Sigmoid colon (tissue), 7 donors: ENCODE results near the gene DIP2C. TPM values are rescaled to one million over a fixed set of nuclear protein-coding genes. Genes with fewer than 3 reads are reported as not detected.
"Not testable (repeated sequence)": the region's sequence is repeated elsewhere in the genome, so short reads cannot be mapped to it uniquely, and the experiment has no call there.

Experiments used
- DNase-seq: peaks from one replicate; pipeline ENCODE4 v3.0.0-alpha.2; 2019
- H3K27ac ChIP-seq, 4 donors: fragments of 200-600 bp; sonication (generic); one replicate each; pipeline ENCODE4 v1.5.1; 2016 to 2019; ENCODE audit warnings: mild to moderate bottlenecking in 1 of 4
- H3K27me3 ChIP-seq, 3 donors: fragments of 200-600 bp; sonication (generic); one replicate each; pipeline ENCODE4 v1.5.1; 2019; ENCODE audit warnings: mild to moderate bottlenecking in 1 of 3
- H3K36me3 ChIP-seq, 4 donors: fragments of 200-600 bp; sonication (generic); one replicate each; pipeline ENCODE4 v1.5.1; 2016 to 2019
- H3K4me1 ChIP-seq, 4 donors: fragments of 200-600 bp; sonication (generic); one replicate each; pipeline ENCODE4 v1.5.1; 2017 to 2019
- H3K4me3 ChIP-seq, 4 donors: fragments of 200-600 bp; sonication (generic); one replicate each; pipeline ENCODE4 v1.5.1; 2017 to 2019; ENCODE audit warnings: mild to moderate bottlenecking in 2 of 4, moderate library complexity in 1 of 4
- H3K9me3 ChIP-seq, 4 donors: fragments of 200-600 bp in 3 of 4; sonication (generic) in 3 of 4; one replicate each; pipeline versions ENCODE4 v1.5.1 to v1.6.1; 2013 to 2019
- EP300 ChIP-seq, 4 donors: sonication (generic); formaldehyde crosslinking; IDR thresholded peaks; one replicate each; pipeline ENCODE4 v1.6.1; 2017; ENCODE audit warnings: antibody characterized with exemption in 4 of 4
- POLR2A ChIP-seq, 2 donors: fragments of 450-650 bp; IDR thresholded peaks; one replicate each; pipeline ENCODE4 v1.6.1; 2016; ENCODE audit warnings: antibody characterized with exemption in 2 of 2, mild to moderate bottlenecking in 2 of 2, moderate library complexity in 2 of 2
- POLR2AphosphoS5 ChIP-seq, 4 donors: sonication (generic); formaldehyde crosslinking; IDR thresholded peaks; one replicate each; pipeline ENCODE4 v1.6.1; 2017; ENCODE audit warnings: antibody characterized with exemption in 4 of 4
- WGBS, 2 donors: extraction: QIAGEN DNeasy Blood & Tissue Kit; methylation state at CpG; one replicate each; pipeline ENCODE4 v1.1.7; 2013; 5-methylcytosine and 5-hydroxymethylcytosine counted together
- intact Hi-C: fragments of 100-400 bp; cut with DNase I; formaldehyde crosslinking; loops from one replicate; pipeline ENCODE4 v1.15.1; 2023
- polyA plus RNA-seq, 3 donors: library from polyadenylated mRNA; stranded (reverse); fragments of 200-250 nt; gene quantifications; one replicate each; pipeline ENCODE4 v1.2.3, GENCODE V29; 2013
- total RNA-seq, 4 donors: library from RNA; depleted of rRNA; stranded (reverse); fragments of >200 nt; gene quantifications; one replicate each; pipeline ENCODE4 v1.1.0, GENCODE V29; 2016
- TF ChIP-seq, protein P1 (sequence below), 4 experiments: fragments of 450-650 bp in 3 of 4; fragments of 200-600 bp in 1 of 4; IDR thresholded peaks; one replicate each; pipeline ENCODE4 v1.5.1; 2016 to 2019; ENCODE audit warnings: antibody characterized with exemption in 4 of 4, mild to moderate bottlenecking in 3 of 4, moderate library complexity in 2 of 4
- donor health status: healthy with polysubstance abuse.
- donor health status: Bipolar disorder and iron deficiency.
- donor health status: healthy.

DIP2C gene
- total and polyA plus RNA-seq, 7 donors: 1.8 to 67.9 (median 42.1) TPM

DNA sequence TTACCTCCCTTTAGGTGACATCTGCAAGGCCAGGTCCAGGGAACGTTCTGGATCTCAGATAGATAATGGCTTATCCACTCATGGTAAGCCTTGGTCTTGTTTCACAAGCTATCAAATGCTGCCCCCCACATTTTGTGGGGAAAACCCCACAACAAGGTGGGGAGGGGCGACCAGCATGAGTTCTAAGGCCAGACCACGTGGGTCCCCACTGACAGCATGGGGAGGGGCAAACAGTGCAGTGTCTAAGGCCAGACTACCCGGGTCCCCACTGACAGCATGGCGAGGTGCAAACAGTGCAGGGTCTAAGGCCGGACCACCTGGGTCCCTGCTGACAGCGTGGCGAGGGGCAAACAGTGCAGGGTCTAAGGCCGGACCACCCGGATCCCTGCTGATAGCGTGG, 102.8 kb downstream of the DIP2C start:
- Histone ChIP-seq H3K4me1 (peaks cover 0 to 62% (median 48%) of the 10 kb centered on the region in 4 donors), H3K4me3 (no peak overlapping the region), H3K36me3 (no peaks in the 10 kb centered on the region), H3K27ac (no peak overlapping the region), H3K27me3 (no peaks in the 10 kb centered on the region), H3K9me3 (no peaks in the 10 kb centered on the region)
- DNase-seq: no peak
- TF ChIP-seq, protein P1, sequence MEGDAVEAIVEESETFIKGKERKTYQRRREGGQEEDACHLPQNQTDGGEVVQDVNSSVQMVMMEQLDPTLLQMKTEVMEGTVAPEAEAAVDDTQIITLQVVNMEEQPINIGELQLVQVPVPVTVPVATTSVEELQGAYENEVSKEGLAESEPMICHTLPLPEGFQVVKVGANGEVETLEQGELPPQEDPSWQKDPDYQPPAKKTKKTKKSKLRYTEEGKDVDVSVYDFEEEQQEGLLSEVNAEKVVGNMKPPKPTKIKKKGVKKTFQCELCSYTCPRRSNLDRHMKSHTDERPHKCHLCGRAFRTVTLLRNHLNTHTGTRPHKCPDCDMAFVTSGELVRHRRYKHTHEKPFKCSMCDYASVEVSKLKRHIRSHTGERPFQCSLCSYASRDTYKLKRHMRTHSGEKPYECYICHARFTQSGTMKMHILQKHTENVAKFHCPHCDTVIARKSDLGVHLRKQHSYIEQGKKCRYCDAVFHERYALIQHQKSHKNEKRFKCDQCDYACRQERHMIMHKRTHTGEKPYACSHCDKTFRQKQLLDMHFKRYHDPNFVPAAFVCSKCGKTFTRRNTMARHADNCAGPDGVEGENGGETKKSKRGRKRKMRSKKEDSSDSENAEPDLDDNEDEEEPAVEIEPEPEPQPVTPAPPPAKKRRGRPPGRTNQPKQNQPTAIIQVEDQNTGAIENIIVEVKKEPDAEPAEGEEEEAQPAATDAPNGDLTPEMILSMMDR (IDR thresholded peaks at IDR 0.05): no peak
- TF ChIP-seq EP300 (IDR thresholded peaks at IDR 0.05) (no peak), POLR2A (IDR thresholded peaks at IDR 0.05) (no peak), POLR2AphosphoS5 (IDR thresholded peaks at IDR 0.05) (no peak)
- intact Hi-C loops: loop anchor here (10.0 kb wide), 1 partner anchor 198 kb away; no protein-coding TSS in a partner anchor
- 92 to 93% methylated on average over 11 of the region's 11 CpGs for WGBS, 2 donors

DNA sequence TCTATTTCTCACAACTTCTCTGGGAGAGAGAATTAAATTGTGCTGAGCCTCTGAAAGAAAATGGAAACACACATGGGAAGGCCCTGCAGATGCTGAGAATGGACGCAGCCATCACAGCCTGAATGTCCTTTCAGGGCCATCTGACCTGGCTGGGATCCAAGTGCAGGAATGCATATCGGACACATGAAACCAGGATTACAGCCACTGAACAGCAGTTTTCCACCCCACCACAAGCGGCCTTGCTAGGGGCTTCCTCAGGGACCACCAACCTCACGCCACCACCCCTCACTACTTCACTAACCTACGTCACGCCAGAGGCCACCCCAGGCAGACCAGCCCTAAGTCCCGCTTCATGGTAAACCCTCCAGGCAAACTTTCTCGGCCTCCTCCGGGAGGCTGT, 103.3 kb downstream of the DIP2C start:
- 94 to 96% methylated on average over 9 of the region's 9 CpGs for WGBS, 2 donors
- H3K4me3 ChIP-seq: no peak overlapping the region
- H3K9me3 ChIP-seq: no peaks in the 10 kb centered on the region
- TF ChIP-seq POLR2AphosphoS5 (IDR thresholded peaks at IDR 0.05) (no peak), EP300 (IDR thresholded peaks at IDR 0.05) (no peak), POLR2A (IDR thresholded peaks at IDR 0.05) (no peak)
- TF ChIP-seq, protein P1 (IDR thresholded peaks at IDR 0.05): no peak
- no peaks in the 10 kb centered on the region for H3K36me3 ChIP-seq
- peaks cover 0 to 67% (median 53%) of the 10 kb centered on the region in 4 donors for H3K4me1 ChIP-seq
- intact Hi-C loops: loop anchor here (10.0 kb wide), 1 partner anchor 199 kb away; no protein-coding TSS in a partner anchor
- H3K27ac ChIP-seq: no peak overlapping the region
- DNase-seq: no peak
- H3K27me3 ChIP-seq: no peaks in the 10 kb centered on the region

DNA sequence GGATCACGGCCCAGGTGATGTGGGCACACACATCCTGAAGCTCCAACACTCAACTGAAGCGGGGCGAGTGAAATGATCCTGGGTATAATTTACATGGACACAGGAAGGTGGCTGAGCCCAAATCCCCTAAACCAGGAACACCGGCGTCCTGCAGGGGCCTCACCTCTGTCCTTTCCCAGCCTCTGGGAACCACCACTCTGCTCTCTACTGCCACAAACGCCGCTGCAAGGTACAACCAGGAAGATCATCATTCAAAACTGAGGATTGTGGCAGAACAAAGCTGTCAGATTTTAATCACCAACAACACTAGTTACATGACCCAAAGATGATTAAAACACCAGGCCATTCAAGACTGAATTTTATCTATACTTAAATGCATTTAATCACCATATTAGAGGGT, 104.0 kb downstream of the DIP2C start:
- intact Hi-C loops: loop anchor here (10.0 kb wide), 1 partner anchor 199 kb away; no protein-coding TSS in a partner anchor
- H3K27ac ChIP-seq: peak overlapping the region in 1 of 4 donors; percentile 19
- H3K27me3 ChIP-seq: no peaks in the 10 kb centered on the region
- no peak overlapping the region for H3K4me3 ChIP-seq
- peaks cover 0 to 71% (median 58%) of the 10 kb centered on the region in 4 donors for H3K4me1 ChIP-seq
- TF ChIP-seq, protein P1 (IDR thresholded peaks at IDR 0.05): no peak
- no peak for TF ChIP-seq POLR2AphosphoS5 (IDR thresholded peaks at IDR 0.05)
- no peak for TF ChIP-seq POLR2A (IDR thresholded peaks at IDR 0.05)
- no peak for TF ChIP-seq EP300 (IDR thresholded peaks at IDR 0.05)
- DNase-seq: no peak
- 92 to 93% methylated on average over 7 of the region's 7 CpGs for WGBS, 2 donors
- no peaks in the 10 kb centered on the region for H3K36me3 ChIP-seq
- H3K9me3 ChIP-seq: no peaks in the 10 kb centered on the region

DNA sequence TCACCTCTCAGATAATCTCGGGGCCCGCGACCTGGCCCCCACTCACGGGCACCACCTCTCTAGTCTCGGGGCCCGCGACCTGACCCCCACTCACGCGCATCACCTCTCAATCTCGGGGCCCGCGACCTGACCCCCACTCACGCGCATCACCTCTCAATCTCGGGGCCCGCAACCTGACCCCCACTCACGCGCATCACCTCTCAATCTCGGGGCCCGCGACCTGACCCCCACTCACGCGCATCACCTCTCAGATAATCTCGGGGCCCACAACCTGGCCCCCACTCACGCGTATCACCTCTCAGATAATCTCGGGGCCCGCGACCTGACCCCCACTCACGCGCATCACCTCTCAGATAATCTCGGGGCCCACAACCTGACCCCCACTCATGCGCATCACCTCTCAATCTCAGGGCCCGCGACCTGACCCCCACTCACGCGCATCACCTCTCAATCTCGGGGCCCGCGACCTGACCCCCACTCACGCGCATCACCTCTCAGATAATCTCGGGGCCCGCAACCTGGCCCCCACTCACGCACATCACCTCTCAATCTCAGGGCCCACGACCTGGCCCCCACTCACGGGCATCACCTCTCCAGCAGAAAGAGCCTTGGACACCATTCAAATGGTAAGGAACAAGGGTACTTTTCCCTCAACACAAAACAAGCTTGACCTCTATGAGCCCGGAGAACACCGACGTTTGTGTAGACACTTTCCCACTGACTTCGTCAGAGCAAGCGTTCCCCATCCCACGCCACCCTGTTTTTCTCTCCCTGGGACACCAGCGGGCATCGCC, 104.8 kb downstream of the DIP2C start:
- peaks cover 0 to 69% (median 59%) of the 10 kb centered on the region in 4 donors for H3K4me1 ChIP-seq

DNA sequence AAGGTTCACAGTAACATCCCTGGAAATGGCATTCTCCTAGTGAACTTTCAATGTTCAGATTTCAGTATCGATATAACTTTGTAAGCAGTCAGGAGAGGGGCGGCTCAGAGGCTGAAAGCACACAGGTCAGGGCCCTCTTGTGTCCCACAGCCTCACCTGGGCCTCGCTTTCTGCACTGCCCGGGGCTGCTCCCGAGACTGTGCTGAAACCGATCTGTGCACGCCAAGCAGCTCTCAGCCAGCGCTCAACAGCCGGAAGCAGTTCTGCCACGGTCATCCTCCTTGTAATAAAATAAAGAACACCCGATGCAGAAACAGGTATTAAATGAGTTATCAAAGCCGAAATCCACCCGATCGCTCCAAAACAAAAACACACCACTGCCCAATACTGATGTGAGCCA, 106.0 kb downstream of the DIP2C start:
- intact Hi-C loops: loop anchor here (5.0 to 10.0 kb wide), 2 partner anchors 104 to 201 kb away; partner anchors contain the start of gene DIP2C
- TF ChIP-seq, protein P1 (IDR thresholded peaks at IDR 0.05): no peak
- TF ChIP-seq EP300 (IDR thresholded peaks at IDR 0.05) (no peak), POLR2A (IDR thresholded peaks at IDR 0.05) (no peak), POLR2AphosphoS5 (IDR thresholded peaks at IDR 0.05) (no peak)
- no peaks in the 10 kb centered on the region for H3K9me3 ChIP-seq
- H3K27me3 ChIP-seq: no peaks in the 10 kb centered on the region
- no peak overlapping the region for H3K27ac ChIP-seq
- DNase-seq: no peak
- 93 to 95% methylated on average over 14 of the region's 14 CpGs for WGBS, 2 donors
- H3K36me3 ChIP-seq: no peaks in the 10 kb centered on the region
- H3K4me1 ChIP-seq: peaks cover 0 to 60% (median 50%) of the 10 kb centered on the region in 4 donors
- no peak overlapping the region for H3K4me3 ChIP-seq

More for the DNA sequence above, 104.8 kb downstream of the DIP2C start:
- H3K9me3 ChIP-seq, H3K27ac ChIP-seq, DNase-seq, H3K27me3 ChIP-seq, H3K36me3 ChIP-seq, H3K4me3 ChIP-seq: not testable (repeated sequence)
- WGBS, 2 donors: 96 to 97% methylated on average over 55 of the region's 55 CpGs
- intact Hi-C loops: loop anchor here (5.0 to 10.0 kb wide), 2 partner anchors 103 to 200 kb away; partner anchors contain the start of gene DIP2C
